Uterus (tissue), 2 donors: ENCODE measurements around the gene CHRNA4.

ENCODE experiments used
- CTCF ChIP-seq, 4 experiments: fragments of 200-600 bp in 2 of 4; fragments of 450-650 bp in 2 of 4; sonication (generic) in 2 of 4; IDR thresholded peaks; one replicate each; pipeline ENCODE4 v1.5.1; 2016 to 2019; ENCODE audit warnings: antibody characterized with exemption in 4 of 4, mild to moderate bottlenecking in 2 of 4, moderate library complexity in 1 of 4
- POLR2A ChIP-seq, 2 donors: fragments of 450-650 bp; IDR thresholded peaks; one replicate each; pipeline ENCODE4 v1.6.1; 2016; ENCODE audit warnings: antibody characterized with exemption in 2 of 2, mild to moderate bottlenecking in 1 of 2, moderate library complexity in 1 of 2

- no peak for TF ChIP-seq CTCF (IDR thresholded peaks at IDR 0.05)
- TF ChIP-seq POLR2A (IDR thresholded peaks at IDR 0.05): no peak
Measured at GRCh38 chr20:63314566-63315239, 46.4 kb downstream of the CHRNA4 start.
